GM13977 (cell line): ENCODE data around the gene VEPH1.

Experiments used
- DNase-seq: peaks from one replicate; pipeline ENCODE4 v3.0.0; 2012; ENCODE audit warnings: low spot score
- CTCF ChIP-seq: IDR thresholded peaks from 2 replicates; pipeline ENCODE4 v1.5.1; 2012; ENCODE audit warnings: mild to moderate bottlenecking, control low read depth; ENCODE audit not compliant: insufficient read depth; ENCODE audit errors: extremely low read depth, missing control alignments
- in situ Hi-C: fragments of 300-500 bp; cut with MboI; formaldehyde crosslinking; loops from one replicate; pipeline ENCODE4 v1.12.0; 2022; ENCODE audit warnings: low sequenced_read_pairs, low pct_unique_long_range_greater_than_20kb, mixed read lengths, inconsistent platforms; ENCODE audit not compliant: unreplicated experiment

The VEPH1 gene

GRCh38 chr3:157290766-157291165, 212.4 kb downstream of the VEPH1 start:
- in situ Hi-C loops: no loop called here
- DNase-seq: no peak
- TF ChIP-seq CTCF: no peak

GRCh38 chr3:157285966-157286365, 217.2 kb downstream of the VEPH1 start:
- DNase-seq: no peak
- in situ Hi-C loops: no loop called here
- TF ChIP-seq CTCF: no peak

- no peak for TF ChIP-seq CTCF
- no peak for DNase-seq
- in situ Hi-C loops: no loop called here
Observed at GRCh38 chr3:157285141-157285540, 218.1 kb downstream of the VEPH1 start.

GRCh38 chr3:157284688-157285087, 218.5 kb downstream of the VEPH1 start:
- in situ Hi-C loops: no loop called here
- TF ChIP-seq CTCF: no peak
- DNase-seq: no peak

- DNase-seq: no peak
- in situ Hi-C loops: no loop called here
- TF ChIP-seq CTCF: no peak
Observed at GRCh38 chr3:157282261-157283191, 220.7 kb downstream of the VEPH1 start.

GRCh38 chr3:157280786-157281185, 222.4 kb downstream of the VEPH1 start:
- TF ChIP-seq CTCF: no peak
- in situ Hi-C loops: no loop called here
- no peak for DNase-seq

- TF ChIP-seq CTCF: no peak
- in situ Hi-C loops: no loop called here
- DNase-seq: no peak
Observed at GRCh38 chr3:157280354-157280753, 222.9 kb downstream of the VEPH1 start.
